ENCODE results near the gene CNTNAP5. TPM values are rescaled to one million over a fixed set of nuclear protein-coding genes. Genes with fewer than 3 reads are reported as not detected.

The CNTNAP5 gene
- total RNA-seq, 4 donors from 2014 or later, result 0.17 TPM; not detected in 3

- no peak for DNase-seq (ENCODE audit: extremely low spot score)
Measured at GRCh38 chr2:124602759-124603158, 577.7 kb downstream of the CNTNAP5 start.

GRCh38 chr2:124604940-124605339 is 579.9 kb downstream of the CNTNAP5 start:
- H3K27me3 ChIP-seq, result no peaks in the 10 kb centered on the region
- H3K36me3 ChIP-seq, result no peaks in the 10 kb centered on the region
- DNase-seq (ENCODE audit: extremely low spot score), result no peak
- WGBS, result 81% methylated on average over 2 of the region's 2 CpGs
- intact Hi-C loops (cut with DNase I), result no loop called here
- no peak overlapping the region for H3K4me3 ChIP-seq
- H3K9me3 ChIP-seq, result no peaks in the 10 kb centered on the region
- no peaks in the 10 kb centered on the region for H3K4me1 ChIP-seq
- TF ChIP-seq EP300 (IDR thresholded peaks at IDR 0.05), result no peak
- no peak for TF ChIP-seq CTCF (IDR thresholded peaks at IDR 0.05)
- no peak for TF ChIP-seq POLR2A (IDR thresholded peaks at IDR 0.05; ENCODE audit: low read depth)
- TF ChIP-seq POLR2AphosphoS5 (IDR thresholded peaks at IDR 0.05), result no peak
- H3K27ac ChIP-seq (replicated peaks in 1 of 4), result no peak overlapping the region

More at GRCh38 chr2:124602759-124603158, 577.7 kb downstream of the CNTNAP5 start:
- intact Hi-C loops (cut with DNase I), result no loop called here
- Histone ChIP-seq H3K36me3 (no peaks in the 10 kb centered on the region), H3K4me3 (no peak overlapping the region), H3K27ac (replicated peaks in 1 of 4) (no peak overlapping the region), H3K9me3 (no peaks in the 10 kb centered on the region), H3K27me3 (no peaks in the 10 kb centered on the region), H3K4me1 (no peaks in the 10 kb centered on the region)
- TF ChIP-seq POLR2AphosphoS5 (IDR thresholded peaks at IDR 0.05), result no peak
- TF ChIP-seq EP300 (IDR thresholded peaks at IDR 0.05), result no peak
- TF ChIP-seq CTCF (IDR thresholded peaks at IDR 0.05), result no peak
- TF ChIP-seq POLR2A (IDR thresholded peaks at IDR 0.05; ENCODE audit: low read depth), result no peak

GRCh38 chr2:124607679-124608078 is 582.6 kb downstream of the CNTNAP5 start:
- H3K9me3 ChIP-seq, result no peaks in the 10 kb centered on the region
- H3K4me1 ChIP-seq, result no peaks in the 10 kb centered on the region
- TF ChIP-seq EP300 (IDR thresholded peaks at IDR 0.05) (no peak), POLR2A (IDR thresholded peaks at IDR 0.05; ENCODE audit: low read depth) (no peak), POLR2AphosphoS5 (IDR thresholded peaks at IDR 0.05) (no peak), CTCF (IDR thresholded peaks at IDR 0.05) (no peak)
- WGBS, result 85% methylated on average over 2 of the region's 2 CpGs
- no peak for DNase-seq (ENCODE audit: extremely low spot score)
- no peak overlapping the region for H3K4me3 ChIP-seq
- no peaks in the 10 kb centered on the region for H3K27me3 ChIP-seq
- H3K27ac ChIP-seq (replicated peaks in 1 of 4), result no peak overlapping the region
- no peaks in the 10 kb centered on the region for H3K36me3 ChIP-seq
- intact Hi-C loops (cut with DNase I), result no loop called here

GRCh38 chr2:124609667-124610066 is 584.6 kb downstream of the CNTNAP5 start:
- H3K27me3 ChIP-seq, result no peaks in the 10 kb centered on the region
- H3K4me3 ChIP-seq, result no peak overlapping the region
- H3K27ac ChIP-seq (replicated peaks in 1 of 4), result no peak overlapping the region
- no peak for DNase-seq (ENCODE audit: extremely low spot score)
- intact Hi-C loops (cut with DNase I), result no loop called here
- 80% methylated on average over 6 of the region's 6 CpGs for WGBS
- H3K9me3 ChIP-seq, result no peaks in the 10 kb centered on the region
- no peaks in the 10 kb centered on the region for H3K36me3 ChIP-seq
- H3K4me1 ChIP-seq, result no peaks in the 10 kb centered on the region
- TF ChIP-seq POLR2AphosphoS5 (IDR thresholded peaks at IDR 0.05) (no peak), EP300 (IDR thresholded peaks at IDR 0.05) (no peak), POLR2A (IDR thresholded peaks at IDR 0.05; ENCODE audit: low read depth) (no peak), CTCF (IDR thresholded peaks at IDR 0.05) (no peak)

- Histone ChIP-seq H3K27ac (replicated peaks in 1 of 4) (no peak overlapping the region), H3K36me3 (no peaks in the 10 kb centered on the region), H3K4me1 (no peaks in the 10 kb centered on the region), H3K9me3 (no peaks in the 10 kb centered on the region), H3K27me3 (no peaks in the 10 kb centered on the region), H3K4me3 (no peak overlapping the region)
- no peak for DNase-seq (ENCODE audit: extremely low spot score)
- intact Hi-C loops (cut with DNase I), result no loop called here
- TF ChIP-seq CTCF (IDR thresholded peaks at IDR 0.05) (no peak), EP300 (IDR thresholded peaks at IDR 0.05) (no peak), POLR2A (IDR thresholded peaks at IDR 0.05; ENCODE audit: low read depth) (no peak), POLR2AphosphoS5 (IDR thresholded peaks at IDR 0.05) (no peak)
Measured at GRCh38 chr2:124610141-124610540, 585.1 kb downstream of the CNTNAP5 start.

Measured in esophagus muscularis mucosa (tissue), 4 donors.